ENCODE measurements around the gene EMCN. TPM values are rescaled to one million over a fixed set of nuclear protein-coding genes. Genes with fewer than 3 reads are reported as not detected.

EMCN gene
- total RNA-seq, 1 experiment from 2014 or later = not detected

GRCh38 chr4:100348473-100348872, 169.3 kb downstream of the EMCN start:
- peaks cover 0 to 5% of the 10 kb centered on the region in 2 experiments; a peak in 1 of 4 replicates for H3K4me1 Mint-ChIP-seq
- H3K79me1 ChIP-seq (ENCODE audit: insufficient read depth, low read depth, low read length, poor library complexity, severe bottlenecking) = no peaks in the 10 kb centered on the region
- no peak overlapping the region for H3K23ac ChIP-seq (ENCODE audit: insufficient read length, low read depth, low read length)
- H3K27me3 Mint-ChIP-seq (ENCODE audit: low read depth) = no peaks in the 10 kb centered on the region
- no peak overlapping the region for H2BK20ac ChIP-seq (ENCODE audit: low read depth, low read length, poor library complexity, severe bottlenecking)
- H3K4me2 ChIP-seq (ENCODE audit: insufficient read depth, insufficient read length, low read length) = no peak overlapping the region
- no peaks in the 10 kb centered on the region; a peak in 1 of 7 replicates for H3K36me3 Mint-ChIP-seq (ENCODE audit: insufficient read depth in 1 of 3, low read depth in 3 of 3)
- H3K27me3 ChIP-seq (ENCODE audit: insufficient read depth, low read length) = no peaks in the 10 kb centered on the region
- no peaks in the 10 kb centered on the region for H4K20me1 ChIP-seq (ENCODE audit: control insufficient read depth, insufficient read depth, insufficient read length)
- H2BK12ac ChIP-seq (ENCODE audit: insufficient read length, low read depth, low read length) = no peak overlapping the region
- no CpG with 5 or more reads among the region's 3 CpGs for WGBS (ENCODE audit: extremely low coverage, insufficient read length, low lambda C conversion rate)
- H3K18ac ChIP-seq (ENCODE audit: insufficient read length, low read depth, low read length) = no peak overlapping the region
- H4K5ac ChIP-seq (ENCODE audit: insufficient read length, low read depth, low read length) = no peak overlapping the region
- H3K4ac ChIP-seq (ENCODE audit: low read depth, low read length) = no peak overlapping the region
- no peaks in the 10 kb centered on the region for H3K9me3 ChIP-seq (ENCODE audit: control insufficient read depth, low read depth, low read length)
- H2BK5ac ChIP-seq (ENCODE audit: insufficient read length, low read length) = no peak overlapping the region
- no peak overlapping the region for H3T11ph ChIP-seq (ENCODE audit: low read length)
- H3K23me2 ChIP-seq (ENCODE audit: insufficient read length, low read depth, low read length, poor library complexity, severe bottlenecking) = no peaks in the 10 kb centered on the region
- no peak overlapping the region for H2BK120ac ChIP-seq (ENCODE audit: low read depth, low read length, poor library complexity, severe bottlenecking)
- H3K4me3 Mint-ChIP-seq = no peak overlapping the region
- DNase-seq = no peak
- H3K4me1 ChIP-seq (ENCODE audit: insufficient read depth, low read length) = no peaks in the 10 kb centered on the region
- H3K9me3 Mint-ChIP-seq = peaks cover 0 to 2% of the 10 kb centered on the region in 2 experiments; a peak in 2 of 5 replicates
- no peak overlapping the region for H3K14ac ChIP-seq (ENCODE audit: insufficient read depth, low read length)
- no peak overlapping the region for H4K8ac ChIP-seq (replicated peaks; ENCODE audit: insufficient read length, low read depth, low read length)
- TF ChIP-seq, protein P1, sequence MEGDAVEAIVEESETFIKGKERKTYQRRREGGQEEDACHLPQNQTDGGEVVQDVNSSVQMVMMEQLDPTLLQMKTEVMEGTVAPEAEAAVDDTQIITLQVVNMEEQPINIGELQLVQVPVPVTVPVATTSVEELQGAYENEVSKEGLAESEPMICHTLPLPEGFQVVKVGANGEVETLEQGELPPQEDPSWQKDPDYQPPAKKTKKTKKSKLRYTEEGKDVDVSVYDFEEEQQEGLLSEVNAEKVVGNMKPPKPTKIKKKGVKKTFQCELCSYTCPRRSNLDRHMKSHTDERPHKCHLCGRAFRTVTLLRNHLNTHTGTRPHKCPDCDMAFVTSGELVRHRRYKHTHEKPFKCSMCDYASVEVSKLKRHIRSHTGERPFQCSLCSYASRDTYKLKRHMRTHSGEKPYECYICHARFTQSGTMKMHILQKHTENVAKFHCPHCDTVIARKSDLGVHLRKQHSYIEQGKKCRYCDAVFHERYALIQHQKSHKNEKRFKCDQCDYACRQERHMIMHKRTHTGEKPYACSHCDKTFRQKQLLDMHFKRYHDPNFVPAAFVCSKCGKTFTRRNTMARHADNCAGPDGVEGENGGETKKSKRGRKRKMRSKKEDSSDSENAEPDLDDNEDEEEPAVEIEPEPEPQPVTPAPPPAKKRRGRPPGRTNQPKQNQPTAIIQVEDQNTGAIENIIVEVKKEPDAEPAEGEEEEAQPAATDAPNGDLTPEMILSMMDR (conservative IDR thresholded peaks at IDR 0.05) = no peak
- no peak overlapping the region for H3K9ac ChIP-seq (ENCODE audit: extremely low read depth, insufficient read length, low read length)
- H2AFZ ChIP-seq (ENCODE audit: low read length) = no peak overlapping the region
- no peak overlapping the region for H4K91ac ChIP-seq (ENCODE audit: insufficient read length, low read depth, low read length)
- H2AK5ac ChIP-seq (ENCODE audit: insufficient read length, low read length) = no peak overlapping the region
- no peak overlapping the region for H3K27ac Mint-ChIP-seq
- no peaks in the 10 kb centered on the region for H3K79me2 ChIP-seq (ENCODE audit: insufficient read depth, low read length)
- H3K27ac ChIP-seq (ENCODE audit: insufficient read length, low read depth, low read length) = no peak overlapping the region
- no peak overlapping the region for H3K56ac ChIP-seq (ENCODE audit: insufficient read length, low read depth, low read length)
- no peak overlapping the region for H2BK15ac ChIP-seq (ENCODE audit: low read depth, low read length)

Data from H9 (cell line).